Right renal pelvis (tissue), 4 donors: Measurements from ENCODE around the gene PTPDC1. TPM values are rescaled to one million over a fixed set of nuclear protein-coding genes. Genes with fewer than 3 reads are reported as not detected.
"Not testable (repeated sequence)": the region's sequence is repeated elsewhere in the genome, so short reads cannot be mapped to it uniquely, and the experiment has no call there.

Source experiments
- DNase-seq, 4 donors: peaks; one replicate each; pipeline ENCODE4 v3.0.0-alpha.2; 2013; ENCODE audit warnings: low read depth in 4 of 4, low spot score in 3 of 4, missing footprints in 1 of 4
- polyA plus RNA-seq, 4 donors: library from polyadenylated mRNA; unstranded; fragments of 120-200 nt; gene quantifications; one replicate each; pipeline ENCODE4 v1.2.1, GENCODE V29; 2013; ENCODE audit not compliant: insufficient read length in 4 of 4

The PTPDC1 gene
- polyA plus RNA-seq, 4 donors = 9.7 to 11.9 (median 11.6) TPM

DNA sequence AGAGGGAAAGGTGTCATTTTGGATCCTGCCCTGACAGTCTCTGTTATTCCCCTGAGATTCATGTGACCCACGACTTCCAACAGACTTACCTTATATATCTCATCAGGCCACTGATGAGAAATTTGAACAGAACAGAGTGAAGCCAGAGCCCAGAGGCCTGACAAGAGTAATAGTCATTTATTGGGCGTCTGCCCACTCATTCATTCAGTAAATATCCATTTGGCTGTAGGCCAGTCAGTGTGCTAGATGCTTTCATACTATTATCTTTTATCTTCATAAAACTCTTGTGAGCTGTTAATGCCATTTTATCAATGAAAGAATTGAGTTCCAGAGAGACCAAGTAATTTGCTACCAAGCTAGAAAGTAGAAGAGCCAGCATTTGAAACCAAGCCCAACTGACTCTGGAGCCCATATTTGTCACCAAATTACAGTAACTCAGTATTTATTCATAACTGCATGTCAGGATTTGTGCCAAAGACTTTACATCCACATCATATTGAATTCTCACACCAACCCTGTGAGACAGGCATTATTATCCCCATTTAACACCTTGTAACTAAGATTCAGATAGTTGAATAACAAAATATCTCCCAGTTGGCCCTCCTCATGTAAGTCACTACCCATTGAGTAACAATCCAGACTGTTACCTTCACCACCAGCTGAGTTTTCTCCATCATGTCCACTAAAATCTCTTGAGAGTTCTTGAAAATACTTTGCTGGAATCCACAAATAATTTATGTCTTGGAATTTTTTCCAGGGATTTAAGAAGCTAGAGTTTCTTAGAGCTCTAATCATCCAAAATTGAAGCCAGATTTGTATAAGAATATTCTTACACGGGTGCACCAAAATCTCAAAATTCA, 2.5 kb downstream of the PTPDC1 start:
- no peak for DNase-seq

DNA sequence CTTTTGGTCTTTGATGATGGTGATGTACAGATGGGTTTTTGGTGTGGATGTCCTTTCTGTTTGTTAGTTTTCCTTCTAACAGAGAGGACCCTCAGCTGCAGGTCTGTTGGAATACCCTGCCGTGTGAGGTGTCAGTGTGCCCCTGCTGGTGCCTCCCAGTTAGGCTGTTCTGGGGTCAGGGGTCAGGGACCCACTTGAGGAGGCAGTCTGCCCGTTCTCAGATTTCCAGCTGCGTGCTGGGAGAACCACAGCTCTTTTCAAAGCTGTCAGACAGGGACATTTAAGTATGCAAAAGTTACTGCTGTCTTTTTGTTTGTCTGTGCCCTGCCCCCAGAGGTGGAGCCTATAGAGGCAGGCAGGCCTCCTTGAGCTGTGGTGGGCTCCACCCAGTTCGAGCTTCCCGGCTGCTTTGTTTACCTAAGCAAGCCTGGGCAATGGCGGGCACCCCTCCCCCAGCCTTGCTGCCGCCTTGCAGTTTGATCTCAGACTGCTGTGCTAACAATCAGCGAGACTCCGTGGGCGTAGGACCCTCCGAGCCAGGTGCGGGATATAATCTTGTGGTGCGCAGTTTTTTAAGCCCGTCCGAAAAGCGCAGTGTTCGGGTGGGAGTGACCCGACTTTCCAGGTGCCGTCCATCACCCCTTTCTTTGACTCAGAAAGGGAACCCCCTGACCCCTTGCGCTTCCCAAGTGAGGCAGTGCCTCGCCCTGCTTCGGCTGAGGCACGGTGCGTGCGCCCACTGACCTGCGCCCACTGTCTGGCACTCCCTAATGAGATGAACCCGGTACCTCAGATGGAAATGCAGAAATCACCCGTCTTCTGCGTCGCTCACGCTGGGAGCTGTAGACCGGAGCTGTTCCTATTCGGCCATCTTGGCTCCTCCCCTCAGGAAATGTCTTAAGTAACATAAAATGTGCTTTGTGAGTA, 10.2 kb downstream of the PTPDC1 start:
- DNase-seq = not testable (repeated sequence)

DNA sequence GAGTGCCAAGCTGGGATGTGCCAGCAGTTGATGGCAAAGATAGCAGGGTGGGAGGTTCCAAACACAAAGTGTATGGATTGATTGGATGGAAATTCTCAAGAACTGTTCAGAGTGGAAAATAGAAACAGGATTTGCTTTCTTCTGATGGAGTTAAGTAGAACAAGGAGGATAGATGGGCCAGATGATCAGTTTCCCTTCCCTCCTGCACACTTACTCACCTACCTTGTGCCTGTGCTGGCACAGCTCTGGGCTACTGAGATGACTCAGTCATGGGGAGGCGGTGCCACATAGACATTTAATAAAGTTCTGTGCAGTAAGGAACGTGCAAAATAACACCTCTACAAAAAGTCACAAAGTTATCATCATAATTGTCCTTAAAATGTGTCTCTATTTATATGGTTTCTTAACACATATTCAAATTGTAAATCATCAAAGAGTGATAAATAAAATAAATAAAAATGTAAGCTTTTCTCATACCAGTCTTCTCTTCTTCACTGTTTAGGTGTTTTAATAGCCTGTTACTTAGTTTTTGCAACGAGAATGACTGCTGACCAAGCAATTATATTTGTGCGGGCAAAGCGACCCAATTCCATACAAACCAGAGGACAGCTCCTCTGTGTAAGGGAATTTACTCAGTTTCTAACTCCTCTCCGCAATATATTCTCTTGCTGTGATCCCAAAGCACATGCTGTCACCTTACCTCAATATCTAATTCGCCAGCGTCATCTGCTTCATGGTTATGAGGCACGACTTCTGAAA, 12.7 kb downstream of the PTPDC1 start:
- DNase-seq = no peak

DNA sequence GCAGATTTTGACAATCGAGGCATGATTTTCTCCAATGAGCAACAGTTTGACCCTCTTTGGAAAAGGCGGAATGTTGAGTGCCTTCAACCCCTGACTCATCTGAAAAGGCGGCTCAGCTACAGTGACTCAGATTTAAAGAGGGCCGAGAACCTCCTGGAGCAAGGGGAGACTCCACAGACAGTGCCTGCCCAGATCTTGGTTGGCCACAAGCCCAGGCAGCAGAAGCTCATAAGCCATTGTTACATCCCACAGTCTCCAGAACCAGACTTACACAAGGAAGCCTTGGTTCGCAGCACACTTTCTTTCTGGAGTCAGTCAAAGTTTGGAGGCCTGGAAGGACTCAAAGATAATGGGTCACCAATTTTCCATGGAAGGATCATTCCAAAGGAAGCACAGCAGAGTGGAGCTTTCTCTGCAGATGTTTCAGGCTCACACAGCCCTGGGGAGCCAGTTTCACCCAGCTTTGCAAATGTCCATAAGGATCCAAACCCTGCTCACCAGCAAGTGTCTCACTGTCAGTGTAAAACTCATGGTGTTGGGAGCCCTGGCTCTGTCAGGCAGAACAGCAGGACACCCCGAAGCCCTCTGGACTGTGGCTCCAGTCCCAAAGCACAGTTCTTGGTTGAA, 13.6 kb downstream of the PTPDC1 start:
- no peak for DNase-seq

DNA sequence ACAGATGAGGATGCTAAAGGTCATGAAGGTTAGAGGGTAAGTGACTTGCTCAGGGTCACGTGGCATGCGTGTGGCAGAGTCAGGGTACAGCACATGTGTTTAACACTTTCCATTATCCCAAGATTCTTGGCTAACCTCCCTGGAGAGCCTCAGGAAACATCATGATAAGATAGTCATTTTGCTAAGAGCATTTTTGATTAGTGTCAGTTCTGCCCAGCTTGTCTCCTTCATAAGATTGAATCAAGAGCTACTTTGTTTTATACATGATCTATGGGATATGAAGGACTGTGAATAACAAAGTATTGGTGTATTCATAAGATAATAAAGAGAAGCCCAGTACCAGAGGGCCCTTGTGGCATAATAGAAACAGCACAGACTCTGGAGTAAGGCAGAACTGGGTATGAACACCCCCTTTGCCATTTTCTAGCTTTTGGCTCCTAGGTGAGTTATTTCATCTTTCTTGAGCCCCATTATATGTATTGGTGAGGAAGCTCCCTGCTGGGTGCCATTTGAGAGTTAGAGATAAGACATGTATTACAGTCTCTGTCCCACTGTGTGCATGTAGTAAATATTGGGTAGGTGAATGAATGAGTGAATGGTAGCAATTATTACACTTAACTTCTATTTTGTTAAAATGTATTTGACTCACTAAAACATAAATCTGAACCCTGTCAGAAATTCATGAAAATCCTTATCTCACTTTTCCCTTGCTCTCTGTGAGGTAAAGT, 16.1 kb downstream of the PTPDC1 start:
- DNase-seq = no peak

DNA sequence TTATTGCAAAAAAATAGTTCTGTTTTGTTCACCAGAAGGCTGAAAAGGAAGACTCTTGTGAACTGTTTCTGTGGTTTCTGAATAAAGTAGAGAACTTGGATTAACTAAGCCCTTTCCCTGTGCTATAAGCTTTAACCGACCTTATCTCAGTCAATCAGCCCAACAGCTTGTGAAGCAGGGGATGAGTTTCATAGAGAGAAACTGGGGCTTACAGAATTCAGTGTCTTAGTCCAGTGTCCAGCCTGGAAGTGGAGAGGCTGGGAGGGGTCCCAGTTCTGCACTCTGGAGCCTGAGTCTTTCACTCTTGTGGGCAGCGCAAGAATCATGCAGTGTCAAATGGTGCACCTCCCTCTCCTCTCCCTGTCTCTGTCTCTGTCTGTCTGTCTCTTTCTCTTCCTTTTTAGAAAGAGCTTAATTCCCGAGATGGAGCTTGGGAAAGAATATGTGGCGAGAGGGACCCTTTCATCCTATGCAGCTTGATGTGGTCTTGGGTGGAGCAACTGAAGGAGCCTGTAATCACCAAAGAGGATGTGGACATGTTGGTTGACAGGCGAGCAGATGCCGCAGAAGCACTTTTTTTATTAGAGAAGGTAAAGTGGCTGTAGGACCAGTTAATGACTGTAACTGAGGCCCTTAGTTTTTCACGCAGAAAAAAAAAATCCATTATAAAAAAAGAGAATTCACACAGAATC, 17.0 kb downstream of the PTPDC1 start:
- DNase-seq = no peak

DNA sequence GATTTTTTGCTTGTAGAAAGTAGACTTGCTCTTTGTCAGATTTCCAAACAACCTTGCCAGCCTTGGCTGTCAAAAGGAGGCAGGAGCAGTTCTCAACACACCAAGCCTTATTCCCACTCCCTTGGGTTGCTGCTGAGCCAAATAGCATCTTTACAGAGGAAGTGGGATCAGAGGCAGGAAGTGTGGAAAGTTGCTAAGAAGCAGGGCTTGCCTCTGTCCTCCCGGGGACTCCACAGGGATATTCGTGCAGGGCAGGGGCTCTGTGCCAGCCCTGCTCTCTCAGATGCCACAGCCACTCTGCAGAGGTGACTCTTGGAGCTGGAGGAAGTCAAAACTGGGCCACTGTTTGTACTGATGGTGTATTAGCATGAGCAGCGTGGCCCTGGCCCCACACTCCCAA, 24.3 kb downstream of the PTPDC1 start:
- DNase-seq = no peak

DNA sequence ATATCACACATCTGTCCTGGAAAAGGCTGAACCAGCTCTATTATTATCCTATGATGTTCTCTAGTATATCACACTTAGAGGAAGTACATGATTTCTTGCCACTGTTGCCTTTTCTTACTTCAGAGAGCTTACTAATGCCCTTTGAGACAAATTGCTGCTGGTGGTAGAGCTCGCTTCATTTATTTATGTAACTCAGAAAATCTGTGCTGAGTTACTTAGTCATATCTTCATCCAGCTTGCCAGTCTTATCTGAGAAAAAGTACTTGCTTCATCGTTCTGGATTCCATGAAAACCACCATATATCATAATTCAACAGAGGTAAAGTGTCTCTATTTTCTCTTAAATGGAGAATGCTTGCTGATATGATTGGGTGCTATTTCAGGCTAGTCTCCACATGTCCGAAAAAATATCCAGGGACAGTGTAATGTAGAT, 26.6 kb downstream of the PTPDC1 start:
- no peak for DNase-seq

DNA sequence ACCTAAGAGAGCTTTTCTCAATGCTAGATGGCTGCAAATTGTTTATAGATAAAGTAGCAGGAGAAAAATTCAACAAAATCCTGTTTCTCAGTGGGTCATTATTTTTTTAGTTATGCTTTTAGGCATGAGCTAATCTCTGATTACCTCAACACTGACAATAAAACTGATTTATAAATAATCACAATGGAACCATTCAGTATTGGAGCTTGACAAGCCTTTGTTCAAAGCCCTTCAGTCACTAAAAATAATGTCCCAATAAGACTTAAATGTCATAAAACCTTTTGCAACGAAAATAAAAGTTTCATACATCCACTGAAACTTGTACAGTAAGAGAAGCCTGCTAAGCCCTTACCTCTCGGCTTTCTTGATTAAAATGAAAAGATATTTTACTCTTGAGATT, 27.2 kb downstream of the PTPDC1 start:
- DNase-seq = no peak

DNA sequence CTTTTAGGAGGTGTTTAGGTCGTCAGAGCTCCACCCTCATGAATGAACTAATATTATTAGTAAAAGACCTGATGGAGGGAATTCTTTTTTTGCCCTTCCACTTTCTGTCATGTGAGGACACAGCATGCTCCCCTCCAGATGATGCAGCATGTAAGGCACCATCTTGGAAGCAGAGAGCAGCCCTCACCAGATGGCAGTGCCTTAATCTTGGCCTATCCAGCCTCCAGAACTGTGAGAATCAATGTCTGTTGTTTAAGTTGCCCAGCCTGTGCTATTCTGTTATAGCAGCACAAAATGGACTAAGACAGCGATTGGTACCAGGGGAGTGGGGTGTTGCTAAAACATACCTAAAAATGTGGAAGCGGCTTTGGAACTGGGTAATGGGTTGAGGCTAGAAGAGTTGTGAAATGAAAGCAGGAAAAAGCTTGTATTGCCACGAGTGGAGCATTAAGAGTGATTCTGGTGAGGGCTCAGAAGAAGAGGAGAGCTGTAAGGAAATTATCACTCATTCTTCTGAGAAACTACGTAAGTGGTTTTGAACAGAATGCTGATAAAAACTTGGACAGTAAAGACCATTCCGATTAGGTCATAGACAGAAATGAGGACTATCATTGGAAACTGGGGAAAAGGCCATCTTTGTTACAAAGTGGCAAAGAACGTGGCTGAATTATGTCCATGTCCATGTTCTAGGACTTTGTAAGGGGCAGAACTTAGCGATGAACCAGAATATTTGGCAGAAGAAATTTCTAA, 28.6 kb downstream of the PTPDC1 start:
- DNase-seq = no peak

DNA sequence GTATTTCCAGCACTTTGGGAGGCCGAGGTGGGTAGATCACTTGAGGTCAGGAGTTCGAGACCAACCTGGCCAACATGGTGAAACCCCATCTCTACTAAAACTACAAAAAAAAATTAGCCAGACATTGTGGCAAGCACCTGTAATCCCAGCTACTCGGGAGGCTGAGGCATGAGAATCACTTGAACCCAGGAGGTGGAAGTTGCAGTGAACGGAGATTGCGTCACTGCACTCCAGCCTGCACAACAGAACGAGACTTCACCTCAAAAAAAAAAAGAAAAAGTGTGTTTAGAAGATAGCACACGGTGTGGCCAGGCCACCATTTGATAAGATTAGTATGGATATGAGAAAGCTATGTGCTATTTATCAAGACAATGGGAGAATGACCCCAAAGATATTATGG, 35.8 kb downstream of the PTPDC1 start:
- DNase-seq = not testable (repeated sequence)

DNA sequence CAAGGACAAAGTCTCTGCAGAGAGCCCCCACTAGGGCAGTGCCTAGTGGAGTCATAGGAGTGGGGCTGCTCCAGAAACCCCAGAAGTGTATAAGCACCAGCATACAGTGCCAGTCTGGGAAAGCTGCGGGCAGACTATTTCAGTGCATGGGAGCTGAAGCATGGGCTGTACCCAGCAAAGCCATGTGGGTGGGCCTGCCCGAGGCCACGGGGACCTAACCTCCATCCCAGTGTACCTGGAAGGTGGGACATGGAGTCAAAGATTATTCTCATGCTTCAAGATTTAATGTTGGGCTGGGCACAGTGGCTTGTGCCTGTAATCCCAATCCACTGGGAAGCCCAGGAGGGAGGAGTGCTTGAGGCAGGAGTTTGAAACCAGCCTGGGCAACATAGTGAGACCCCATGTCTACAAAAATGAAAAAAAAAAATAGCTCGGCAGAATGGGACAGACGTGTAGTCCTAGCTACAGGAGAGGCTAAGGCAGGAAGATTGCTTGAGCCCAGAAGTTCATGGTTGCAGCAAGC, 36.7 kb downstream of the PTPDC1 start:
- DNase-seq = no peak

DNA sequence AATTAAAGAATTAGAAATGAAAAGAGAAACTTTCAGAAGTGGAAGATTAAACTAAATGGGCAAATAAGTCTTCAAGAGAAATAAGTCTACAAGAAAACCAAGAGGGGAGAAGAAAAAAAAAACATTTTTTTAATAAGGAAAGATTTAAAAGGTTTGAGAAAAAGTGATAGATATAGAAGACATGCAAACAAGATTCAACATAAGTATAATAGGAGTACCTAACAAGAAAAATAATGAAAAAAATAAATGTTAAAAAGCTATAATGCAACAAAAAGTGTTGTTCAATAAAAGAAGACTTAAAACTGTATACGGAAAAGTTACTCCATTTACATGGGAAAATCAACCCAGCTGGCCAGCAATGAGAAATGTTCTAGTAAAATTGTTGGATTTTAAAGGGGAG, 42.6 kb downstream of the PTPDC1 start:
- no peak for DNase-seq

DNA sequence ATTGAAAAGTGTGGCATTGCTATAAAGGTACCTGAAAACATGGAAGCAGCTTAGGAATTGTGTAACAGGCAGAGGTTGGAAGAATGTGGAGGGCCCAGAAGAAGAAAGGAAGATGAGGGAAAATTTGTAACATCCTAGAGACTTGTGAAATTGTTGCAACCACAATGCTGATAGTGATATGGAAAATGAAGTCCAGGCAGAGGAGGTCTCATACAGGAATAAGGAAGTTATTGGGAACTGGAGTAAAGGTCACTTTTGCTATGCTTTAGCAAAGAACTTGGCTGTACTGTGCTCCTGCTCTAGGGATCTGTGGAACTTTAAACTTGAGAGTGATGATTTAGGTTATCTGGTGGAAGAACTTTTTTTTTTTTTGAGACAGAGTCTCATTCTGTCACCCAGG, 43.5 kb downstream of the PTPDC1 start:
- DNase-seq = no peak

DNA sequence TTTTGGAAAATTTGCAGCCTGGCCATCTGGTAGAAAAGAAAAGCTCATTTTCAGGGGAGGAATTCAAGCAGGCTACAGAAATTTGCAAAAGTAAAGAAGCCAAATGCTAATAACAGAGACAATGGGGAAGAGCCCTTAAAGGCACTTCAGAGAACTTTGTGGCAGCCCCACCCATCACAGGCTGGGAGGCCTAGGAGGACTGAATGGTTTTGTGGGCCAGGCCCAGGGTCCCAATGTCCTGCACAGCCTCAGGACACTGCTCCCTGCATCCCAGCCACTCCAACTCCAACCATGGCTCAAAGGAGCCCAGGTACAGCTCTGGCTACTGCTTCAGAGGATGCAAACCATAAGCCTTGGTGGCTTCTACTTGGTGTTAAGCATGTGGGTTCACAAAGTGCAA, 44.3 kb downstream of the PTPDC1 start:
- no peak for DNase-seq

DNA sequence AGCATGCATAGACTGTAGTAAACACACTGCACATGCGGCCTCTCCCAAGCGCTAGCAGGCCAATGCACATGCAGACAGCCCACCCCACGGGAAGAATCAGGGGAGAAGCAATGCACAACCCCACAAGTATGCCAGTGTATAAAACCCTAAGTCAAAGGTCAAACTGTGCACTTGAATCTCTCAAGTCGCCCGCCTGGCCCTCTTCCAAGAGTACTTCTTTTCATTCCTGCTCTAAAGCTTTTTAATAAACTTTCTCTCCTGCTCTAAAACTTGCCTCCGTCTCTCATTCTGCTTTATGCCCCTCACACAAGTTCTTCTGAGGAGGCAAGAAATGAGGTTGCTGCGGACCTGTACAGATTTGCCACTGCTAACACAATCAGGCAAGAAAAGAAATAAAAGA, 50.4 kb downstream of the PTPDC1 start:
- DNase-seq = no peak

DNA sequence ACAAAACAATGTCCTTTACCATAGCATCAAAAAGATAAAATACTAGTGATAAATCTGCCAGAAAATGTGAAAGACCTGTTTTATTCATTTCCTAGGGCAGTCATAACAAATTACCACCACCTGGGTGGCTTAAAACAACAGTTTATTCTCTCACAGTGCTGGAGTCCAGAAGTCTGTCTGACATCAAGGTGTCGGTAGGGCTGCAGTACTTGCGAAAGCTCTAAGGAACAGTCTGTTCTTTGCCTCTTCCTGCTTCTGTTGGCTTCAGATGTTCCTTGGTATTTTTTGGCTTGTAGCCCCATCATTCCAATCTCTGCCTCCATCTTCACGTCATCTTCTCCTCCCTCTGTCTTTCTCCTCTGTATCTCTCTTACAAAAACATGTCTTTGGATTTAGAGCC, 51.0 kb downstream of the PTPDC1 start:
- no peak for DNase-seq
